HCT116 (cell line): ENCODE data around the gene DNPH1. TPM values are rescaled to one million over a fixed set of nuclear protein-coding genes. Genes with fewer than 3 reads are reported as not detected.

ENCODE experiments used
- ATAC-seq: fragments of 200-7000 bp; cut with Tn5 transposase; 2 replicates; pipeline ENCODE4 v1.9.1; 2020; ENCODE audit warnings: mild to moderate bottlenecking, moderate library complexity
- BruUV-seq: library from RNA; stranded (reverse); fragments of 400-500 nt; replicated peaks from 2 replicates; lab custom pipeline; 2021; lab: Mats Ljungman, UMichigan
- CTCF ChIA-PET: fragments of 300-600 bp; sonication (Branson Sonifier 250); formaldehyde crosslinking; loops from one replicate; lab custom pipeline; 2021; ENCODE audit warnings: antibody characterized with exemption; lab: Charles Lee
- POLR2A ChIA-PET: fragments of 300-600, 350-600 bp; sonication (Branson Sonifier 250); formaldehyde crosslinking; loops from one replicate; lab custom pipeline; 2021; ENCODE audit warnings: antibody characterized with exemption; lab: Charles Lee
- RAD21 ChIA-PET, 2 experiments: fragments of 300-600 bp; sonication (Branson Sonifier 250); formaldehyde crosslinking; loops; one replicate each; lab custom pipeline; 2023; ENCODE audit warnings: low total read pairs in 2 of 2; ENCODE audit not compliant: uncharacterized antibody in 2 of 2, unreplicated experiment in 2 of 2, low non-redundant PET in 1 of 2; lab: Charles Lee
- DNase-seq: peaks from one replicate; pipeline ENCODE4 v3.0.0-alpha.2; 2010; ENCODE audit warnings: low read depth, low spot score
- H2AFZ ChIP-seq: fragments of 200-600 bp; shearing (Covaris generic), sonication (generic); 2 replicates; pipeline ENCODE4 v1.6.1; 2017; ENCODE audit warnings: low read depth, mixed run types, mixed read lengths, antibody characterized with exemption, low read length; ENCODE audit not compliant: poor library complexity, severe bottlenecking
- H3K27ac ChIP-seq: 2 replicates; pipeline ENCODE4 v1.5.1; 2012; ENCODE audit warnings: low read depth, low read length
- H3K27me3 ChIP-seq: fragments of 200-600 bp; sonication (generic); 2 replicates; pipeline ENCODE4 v1.6.1; 2016; ENCODE audit warnings: mixed run types, low read length, mixed read lengths; ENCODE audit not compliant: insufficient read depth
- H3K36me3 ChIP-seq, 2 experiments: fragments of 200-500 bp in 1 of 2; fragments of 200-600 bp in 1 of 2; sonication (Bioruptor generic) in 1 of 2; sonication (generic) in 1 of 2; 2 replicates each; pipeline versions ENCODE4 v1.5.1 to v1.6.1; 2014 to 2016; ENCODE audit warnings: low read length in 2 of 2, inconsistent platforms in 1 of 2, mixed read lengths in 1 of 2, mixed run types in 1 of 2; ENCODE audit not compliant: insufficient read depth in 2 of 2, control insufficient read depth in 1 of 2
- H3K4me1 ChIP-seq, 2 experiments: fragments of 200-600 bp in 1 of 2; sonication (generic) in 1 of 2; 2 replicates each; pipeline versions ENCODE4 v1.5.1 to v1.6.1; 2012 to 2017; ENCODE audit warnings: low read length in 2 of 2, inconsistent platforms in 1 of 2, mild to moderate bottlenecking in 1 of 2, mixed read lengths in 1 of 2, mixed run types in 1 of 2, moderate library complexity in 1 of 2; ENCODE audit not compliant: insufficient read depth in 2 of 2, control insufficient read depth in 1 of 2
- H3K4me2 ChIP-seq: fragments of 200-600 bp; sonication (generic); 2 replicates; pipeline ENCODE4 v1.6.1; 2017; ENCODE audit warnings: mixed run types, low read length, mixed read lengths
- H3K4me3 ChIP-seq, 2 experiments: fragments of 200-600 bp in 1 of 2; sonication (generic) in 1 of 2; replicated peaks in 1 of 2; 2 replicates each; pipeline ENCODE4 v1.5.1; 2011 to 2016; ENCODE audit warnings: low read length in 2 of 2, control low read depth in 1 of 2, low read depth in 1 of 2, mild to moderate bottlenecking in 1 of 2, mixed read lengths in 1 of 2, mixed run types in 1 of 2
- H3K79me2 ChIP-seq: fragments of 200-600 bp; sonication (generic); 2 replicates; pipeline ENCODE4 v1.6.1; 2017; ENCODE audit warnings: mild to moderate bottlenecking, mixed run types, low read length, moderate library complexity, mixed read lengths; ENCODE audit not compliant: insufficient read depth
- H3K9ac ChIP-seq: fragments of 200-600 bp; sonication (generic); 2 replicates; pipeline ENCODE4 v1.6.1; 2016; ENCODE audit warnings: low read length, mixed read lengths
- H3K9me2 ChIP-seq: fragments of 200-600 bp; sonication (generic), shearing (Covaris generic); 2 replicates; pipeline ENCODE4 v1.6.1; 2017; ENCODE audit warnings: mixed run types, mild to moderate bottlenecking, moderate library complexity; ENCODE audit not compliant: insufficient read depth
- H3K9me3 ChIP-seq, 2 experiments: fragments of 200-500 bp in 1 of 2; fragments of 200-600 bp in 1 of 2; sonication (Bioruptor generic) in 1 of 2; sonication (generic) in 1 of 2; 2 replicates each; pipeline ENCODE4 v1.6.1; 2014 to 2017; ENCODE audit warnings: low read length in 2 of 2, mixed read lengths in 2 of 2, inconsistent platforms in 1 of 2, low read depth in 1 of 2, mild to moderate bottlenecking in 1 of 2, mixed run types in 1 of 2, moderate library complexity in 1 of 2; ENCODE audit not compliant: control insufficient read depth in 1 of 2, insufficient read depth in 1 of 2
- H4K20me1 ChIP-seq: fragments of 200-600 bp; sonication (generic), shearing (Covaris generic); 2 replicates; pipeline ENCODE4 v1.6.1; 2017; ENCODE audit warnings: mixed run types, mild to moderate bottlenecking, moderate library complexity; ENCODE audit not compliant: insufficient read depth
- CBX3 ChIP-seq: IDR thresholded peaks from 2 replicates; pipeline ENCODE4 v1.6.1; 2012; ENCODE audit warnings: low read depth
- EGR1 ChIP-seq: IDR thresholded peaks from 2 replicates; pipeline ENCODE4 v1.6.1; 2012; ENCODE audit warnings: low read depth
- ELF1 ChIP-seq: IDR thresholded peaks from 2 replicates; pipeline ENCODE4 v1.6.1; 2012; ENCODE audit warnings: low read depth, borderline replicate concordance
- EZH2 ChIP-seq: fragments of 200-600 bp; sonication (generic); IDR thresholded peaks from 2 replicates; pipeline ENCODE4 v1.6.1; 2017; ENCODE audit warnings: antibody characterized with exemption, mixed run types
- EZH2phosphoT487 ChIP-seq: fragments of 200-600 bp; IDR thresholded peaks from 2 replicates; pipeline ENCODE4 v1.6.1; 2018; ENCODE audit warnings: antibody characterized with exemption, borderline replicate concordance
- FOSL1 ChIP-seq: IDR thresholded peaks from 2 replicates; pipeline ENCODE4 v1.6.1; 2012; ENCODE audit warnings: low read depth
- JUND ChIP-seq: IDR thresholded peaks from 2 replicates; pipeline ENCODE4 v1.6.1; 2012
- POLR2A ChIP-seq: IDR thresholded peaks from 2 replicates; pipeline ENCODE4 v1.7.0; 2011; ENCODE audit warnings: borderline replicate concordance; ENCODE audit not compliant: insufficient read depth, insufficient read length; ENCODE audit errors: extremely low read depth
- POLR2AphosphoS5 ChIP-seq: IDR thresholded peaks from 2 replicates; pipeline ENCODE4 v1.6.1; 2011; ENCODE audit warnings: mild to moderate bottlenecking, low read depth, low read length, moderate library complexity
- RAD21 ChIP-seq: IDR thresholded peaks from 2 replicates; pipeline ENCODE4 v1.6.1; 2012; ENCODE audit warnings: low read depth, mild to moderate bottlenecking
- SIN3A ChIP-seq: IDR thresholded peaks from 2 replicates; pipeline ENCODE4 v1.6.1; 2012; ENCODE audit warnings: low read depth
- SRF ChIP-seq: IDR thresholded peaks from 2 replicates; pipeline ENCODE4 v1.6.1; 2012; ENCODE audit warnings: low read depth
- TCF7L2 ChIP-seq: IDR thresholded peaks from 2 replicates; pipeline ENCODE4 v1.7.0; 2011; ENCODE audit warnings: borderline replicate concordance, inconsistent platforms; ENCODE audit not compliant: insufficient read depth, insufficient read length; ENCODE audit errors: extremely low read depth
- ZNF274 ChIP-seq: fragments of 200-500 bp; sonication (Bioruptor generic); IDR thresholded peaks from 2 replicates; pipeline ENCODE4 v1.6.1; 2014; ENCODE audit warnings: mild to moderate bottlenecking, low read depth, low read length, inconsistent platforms
- intact Hi-C: fragments of 100-400 bp; cut with micrococcal nuclease; formaldehyde crosslinking; loops from 2 replicates; pipeline ENCODE4 v1.10.0; 2022
- total RNA-seq: library from RNA; stranded (reverse); gene quantifications from one replicate; pipeline ENCODE4 v1.2.1, GENCODE V29; 2021; ENCODE audit not compliant: unreplicated experiment
- TF ChIP-seq, protein P1 (sequence below), 3 experiments: fragments of 200-600 bp in 1 of 3; sonication (generic) in 1 of 3; IDR thresholded peaks in 2 of 3; conservative IDR thresholded peaks in 1 of 3; 2 replicates each; pipeline ENCODE4 v1.5.1; 2012 to 2017; ENCODE audit warnings: low read depth in 2 of 3, low read length in 2 of 3, antibody characterized with exemption in 1 of 3, borderline replicate concordance in 1 of 3, control low read depth in 1 of 3, mild to moderate bottlenecking in 1 of 3, mixed read lengths in 1 of 3, mixed run types in 1 of 3, moderate library complexity in 1 of 3; ENCODE audit not compliant: insufficient read depth in 1 of 3
- TF ChIP-seq, protein P2 (sequence below): IDR thresholded peaks from 2 replicates; pipeline ENCODE4 v1.6.1; 2012; ENCODE audit warnings: low read depth
- TF ChIP-seq, protein P3 (sequence below): IDR thresholded peaks from 2 replicates; pipeline ENCODE4 v1.6.1; 2012

Gene DNPH1
- total RNA-seq, 1 experiment from 2014 or later = 117 TPM

DNA sequence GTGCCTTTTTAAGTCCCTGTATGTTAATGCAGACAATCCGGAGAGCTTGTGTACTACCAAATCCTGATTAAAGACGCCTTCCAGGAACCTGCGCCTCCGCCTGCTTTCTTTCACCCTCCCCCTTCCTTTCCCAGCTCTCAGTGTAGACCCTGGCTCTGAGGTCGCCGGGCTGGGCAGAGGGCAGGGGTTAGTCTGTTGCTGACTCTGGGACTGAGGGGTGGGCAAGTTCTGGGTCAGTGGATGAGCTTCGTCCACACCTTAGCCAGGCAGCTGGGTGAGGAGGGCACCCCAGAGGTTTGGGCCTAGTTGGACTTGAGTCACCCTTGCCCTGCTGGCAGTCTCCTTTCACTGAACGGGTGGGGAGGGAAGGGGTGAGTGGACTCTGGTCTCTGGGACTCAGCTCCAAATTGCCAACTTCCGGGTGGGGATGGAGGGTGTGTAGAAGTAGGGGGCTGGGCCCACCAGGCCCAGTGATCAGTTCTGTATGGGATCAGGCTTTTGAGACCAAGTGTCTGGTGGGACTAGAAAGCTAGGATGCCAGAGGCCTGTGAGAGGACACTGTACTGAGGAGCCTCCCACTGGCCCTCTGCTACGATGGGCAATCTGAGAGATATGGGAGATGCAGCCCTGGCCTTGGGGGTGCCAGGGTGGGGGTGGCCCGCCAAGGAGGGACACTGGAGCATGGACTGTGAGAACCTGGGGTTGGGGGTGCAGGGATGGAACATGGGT is 47.5 kb upstream of the DNPH1 start:
- no TSS peak for BruUV-seq
- Histone ChIP-seq H3K4me3 (no peak overlapping the region), H3K9me2 (no peaks in the 10 kb centered on the region), H3K27me3 (no peaks in the 10 kb centered on the region), H2AFZ (no peak overlapping the region), H3K4me2 (no peak overlapping the region), H3K9ac (no peak overlapping the region), H3K4me1 (peaks cover 0 to 12% of the 10 kb centered on the region in 2 experiments; a peak in 2 of 4 replicates), H3K9me3 (no peaks in the 10 kb centered on the region), H3K36me3 (no peaks in the 10 kb centered on the region), H3K27ac (no peak overlapping the region), H4K20me1 (no peaks in the 10 kb centered on the region), H3K79me2 (no peaks in the 10 kb centered on the region)
- ATAC-seq = no peak
- intact Hi-C loops = no loop called here
- RAD21 ChIA-PET = no interaction called here
- TF ChIP-seq JUND (no peak), EZH2phosphoT487 (no peak), SRF (no peak), POLR2A (no peak), RAD21 (no peak), ELF1 (no peak), TCF7L2 (no peak), SIN3A (no peak), EGR1 (no peak), EZH2 (no peak), CBX3 (no peak), ZNF274 (no peak), FOSL1 (no peak), POLR2AphosphoS5 (no peak)
- TF ChIP-seq, protein P1, sequence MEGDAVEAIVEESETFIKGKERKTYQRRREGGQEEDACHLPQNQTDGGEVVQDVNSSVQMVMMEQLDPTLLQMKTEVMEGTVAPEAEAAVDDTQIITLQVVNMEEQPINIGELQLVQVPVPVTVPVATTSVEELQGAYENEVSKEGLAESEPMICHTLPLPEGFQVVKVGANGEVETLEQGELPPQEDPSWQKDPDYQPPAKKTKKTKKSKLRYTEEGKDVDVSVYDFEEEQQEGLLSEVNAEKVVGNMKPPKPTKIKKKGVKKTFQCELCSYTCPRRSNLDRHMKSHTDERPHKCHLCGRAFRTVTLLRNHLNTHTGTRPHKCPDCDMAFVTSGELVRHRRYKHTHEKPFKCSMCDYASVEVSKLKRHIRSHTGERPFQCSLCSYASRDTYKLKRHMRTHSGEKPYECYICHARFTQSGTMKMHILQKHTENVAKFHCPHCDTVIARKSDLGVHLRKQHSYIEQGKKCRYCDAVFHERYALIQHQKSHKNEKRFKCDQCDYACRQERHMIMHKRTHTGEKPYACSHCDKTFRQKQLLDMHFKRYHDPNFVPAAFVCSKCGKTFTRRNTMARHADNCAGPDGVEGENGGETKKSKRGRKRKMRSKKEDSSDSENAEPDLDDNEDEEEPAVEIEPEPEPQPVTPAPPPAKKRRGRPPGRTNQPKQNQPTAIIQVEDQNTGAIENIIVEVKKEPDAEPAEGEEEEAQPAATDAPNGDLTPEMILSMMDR (IDR thresholded peaks at IDR 0.05 in 2 of 3, conservative IDR thresholded peaks at IDR 0.05 in 1 of 3; ENCODE audit: borderline replicate concordance in 1 of 3, insufficient read depth in 1 of 3, low read depth in 2 of 3, low read length in 2 of 3) = no peak
- TF ChIP-seq, protein P2, sequence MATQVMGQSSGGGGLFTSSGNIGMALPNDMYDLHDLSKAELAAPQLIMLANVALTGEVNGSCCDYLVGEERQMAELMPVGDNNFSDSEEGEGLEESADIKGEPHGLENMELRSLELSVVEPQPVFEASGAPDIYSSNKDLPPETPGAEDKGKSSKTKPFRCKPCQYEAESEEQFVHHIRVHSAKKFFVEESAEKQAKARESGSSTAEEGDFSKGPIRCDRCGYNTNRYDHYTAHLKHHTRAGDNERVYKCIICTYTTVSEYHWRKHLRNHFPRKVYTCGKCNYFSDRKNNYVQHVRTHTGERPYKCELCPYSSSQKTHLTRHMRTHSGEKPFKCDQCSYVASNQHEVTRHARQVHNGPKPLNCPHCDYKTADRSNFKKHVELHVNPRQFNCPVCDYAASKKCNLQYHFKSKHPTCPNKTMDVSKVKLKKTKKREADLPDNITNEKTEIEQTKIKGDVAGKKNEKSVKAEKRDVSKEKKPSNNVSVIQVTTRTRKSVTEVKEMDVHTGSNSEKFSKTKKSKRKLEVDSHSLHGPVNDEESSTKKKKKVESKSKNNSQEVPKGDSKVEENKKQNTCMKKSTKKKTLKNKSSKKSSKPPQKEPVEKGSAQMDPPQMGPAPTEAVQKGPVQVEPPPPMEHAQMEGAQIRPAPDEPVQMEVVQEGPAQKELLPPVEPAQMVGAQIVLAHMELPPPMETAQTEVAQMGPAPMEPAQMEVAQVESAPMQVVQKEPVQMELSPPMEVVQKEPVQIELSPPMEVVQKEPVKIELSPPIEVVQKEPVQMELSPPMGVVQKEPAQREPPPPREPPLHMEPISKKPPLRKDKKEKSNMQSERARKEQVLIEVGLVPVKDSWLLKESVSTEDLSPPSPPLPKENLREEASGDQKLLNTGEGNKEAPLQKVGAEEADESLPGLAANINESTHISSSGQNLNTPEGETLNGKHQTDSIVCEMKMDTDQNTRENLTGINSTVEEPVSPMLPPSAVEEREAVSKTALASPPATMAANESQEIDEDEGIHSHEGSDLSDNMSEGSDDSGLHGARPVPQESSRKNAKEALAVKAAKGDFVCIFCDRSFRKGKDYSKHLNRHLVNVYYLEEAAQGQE = no peak
- TF ChIP-seq, protein P3, sequence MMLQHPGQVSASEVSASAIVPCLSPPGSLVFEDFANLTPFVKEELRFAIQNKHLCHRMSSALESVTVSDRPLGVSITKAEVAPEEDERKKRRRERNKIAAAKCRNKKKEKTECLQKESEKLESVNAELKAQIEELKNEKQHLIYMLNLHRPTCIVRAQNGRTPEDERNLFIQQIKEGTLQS = no peak
- DNase-seq = no peak
- CTCF ChIA-PET = no interaction called here
- POLR2A ChIA-PET = no interaction called here
